NB4 (cell line): Measurements from ENCODE around the gene SYT10.

Experiments used
- POLR2A ChIP-seq: IDR thresholded peaks from 2 replicates; pipeline ENCODE4 v1.6.1; 2011; ENCODE audit warnings: mild to moderate bottlenecking; ENCODE audit not compliant: insufficient read length; ENCODE audit errors: extremely low read depth
- TF ChIP-seq, protein P1 (sequence below): IDR thresholded peaks from one replicate; pipeline ENCODE4 v1.5.1; 2012; ENCODE audit warnings: low read depth, low read length
- TF ChIP-seq, protein P2 (sequence below): IDR thresholded peaks from 2 replicates; pipeline ENCODE4 v1.6.1; 2011; ENCODE audit warnings: low read depth, low read length

DNA sequence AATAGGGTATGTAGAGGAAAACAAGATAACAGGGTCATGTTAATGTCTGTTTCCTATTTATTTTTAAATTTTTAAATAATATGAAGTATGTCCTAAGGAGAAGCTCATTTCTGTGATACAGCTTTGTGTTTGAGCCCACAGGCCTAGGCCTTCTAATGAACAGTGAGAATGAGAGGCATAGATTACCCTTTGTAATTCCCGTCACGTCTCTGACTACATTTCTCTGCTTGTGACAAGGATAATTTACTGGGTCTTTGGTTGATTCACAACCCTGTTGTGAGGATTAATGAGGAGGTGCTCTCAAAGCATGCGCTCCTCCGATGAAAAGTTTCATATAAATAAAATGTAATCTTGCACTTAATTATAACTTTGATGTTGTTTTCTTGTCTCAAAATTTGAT lies 56.1 kb downstream of the SYT10 start:
- TF ChIP-seq, protein P1, sequence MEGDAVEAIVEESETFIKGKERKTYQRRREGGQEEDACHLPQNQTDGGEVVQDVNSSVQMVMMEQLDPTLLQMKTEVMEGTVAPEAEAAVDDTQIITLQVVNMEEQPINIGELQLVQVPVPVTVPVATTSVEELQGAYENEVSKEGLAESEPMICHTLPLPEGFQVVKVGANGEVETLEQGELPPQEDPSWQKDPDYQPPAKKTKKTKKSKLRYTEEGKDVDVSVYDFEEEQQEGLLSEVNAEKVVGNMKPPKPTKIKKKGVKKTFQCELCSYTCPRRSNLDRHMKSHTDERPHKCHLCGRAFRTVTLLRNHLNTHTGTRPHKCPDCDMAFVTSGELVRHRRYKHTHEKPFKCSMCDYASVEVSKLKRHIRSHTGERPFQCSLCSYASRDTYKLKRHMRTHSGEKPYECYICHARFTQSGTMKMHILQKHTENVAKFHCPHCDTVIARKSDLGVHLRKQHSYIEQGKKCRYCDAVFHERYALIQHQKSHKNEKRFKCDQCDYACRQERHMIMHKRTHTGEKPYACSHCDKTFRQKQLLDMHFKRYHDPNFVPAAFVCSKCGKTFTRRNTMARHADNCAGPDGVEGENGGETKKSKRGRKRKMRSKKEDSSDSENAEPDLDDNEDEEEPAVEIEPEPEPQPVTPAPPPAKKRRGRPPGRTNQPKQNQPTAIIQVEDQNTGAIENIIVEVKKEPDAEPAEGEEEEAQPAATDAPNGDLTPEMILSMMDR, result no peak
- TF ChIP-seq, protein P2, sequence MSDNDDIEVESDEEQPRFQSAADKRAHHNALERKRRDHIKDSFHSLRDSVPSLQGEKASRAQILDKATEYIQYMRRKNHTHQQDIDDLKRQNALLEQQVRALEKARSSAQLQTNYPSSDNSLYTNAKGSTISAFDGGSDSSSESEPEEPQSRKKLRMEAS, result no peak
- TF ChIP-seq POLR2A, result no peak
